Epithelial cell of proximal tubule (primary cell): ENCODE data around the gene GABARAPL2. TPM values are rescaled to one million over a fixed set of nuclear protein-coding genes. Genes with fewer than 3 reads are reported as not detected.

Experiments
- DNase-seq: peaks from one replicate; pipeline ENCODE4 v3.0.0-alpha.2; 2011; ENCODE audit warnings: low read depth
- H3K4me3 ChIP-seq: 2 replicates; pipeline ENCODE4 v1.5.1; 2011; ENCODE audit warnings: low read depth, mild to moderate bottlenecking, low read length
- total RNA-seq: library from RNA; depleted of rRNA; stranded (reverse); fragments of >200 nt; gene quantifications from 2 replicates; pipeline ENCODE4 v1.2.3, GENCODE V29; 2015
- TF ChIP-seq, protein P1 (sequence below): conservative IDR thresholded peaks from 2 replicates; pipeline ENCODE4 v1.5.1; 2012; ENCODE audit warnings: low read depth, mild to moderate bottlenecking, low read length

GABARAPL2 gene
- total RNA-seq, 1 donor from 2014 or later: 79.8 TPM

DNA sequence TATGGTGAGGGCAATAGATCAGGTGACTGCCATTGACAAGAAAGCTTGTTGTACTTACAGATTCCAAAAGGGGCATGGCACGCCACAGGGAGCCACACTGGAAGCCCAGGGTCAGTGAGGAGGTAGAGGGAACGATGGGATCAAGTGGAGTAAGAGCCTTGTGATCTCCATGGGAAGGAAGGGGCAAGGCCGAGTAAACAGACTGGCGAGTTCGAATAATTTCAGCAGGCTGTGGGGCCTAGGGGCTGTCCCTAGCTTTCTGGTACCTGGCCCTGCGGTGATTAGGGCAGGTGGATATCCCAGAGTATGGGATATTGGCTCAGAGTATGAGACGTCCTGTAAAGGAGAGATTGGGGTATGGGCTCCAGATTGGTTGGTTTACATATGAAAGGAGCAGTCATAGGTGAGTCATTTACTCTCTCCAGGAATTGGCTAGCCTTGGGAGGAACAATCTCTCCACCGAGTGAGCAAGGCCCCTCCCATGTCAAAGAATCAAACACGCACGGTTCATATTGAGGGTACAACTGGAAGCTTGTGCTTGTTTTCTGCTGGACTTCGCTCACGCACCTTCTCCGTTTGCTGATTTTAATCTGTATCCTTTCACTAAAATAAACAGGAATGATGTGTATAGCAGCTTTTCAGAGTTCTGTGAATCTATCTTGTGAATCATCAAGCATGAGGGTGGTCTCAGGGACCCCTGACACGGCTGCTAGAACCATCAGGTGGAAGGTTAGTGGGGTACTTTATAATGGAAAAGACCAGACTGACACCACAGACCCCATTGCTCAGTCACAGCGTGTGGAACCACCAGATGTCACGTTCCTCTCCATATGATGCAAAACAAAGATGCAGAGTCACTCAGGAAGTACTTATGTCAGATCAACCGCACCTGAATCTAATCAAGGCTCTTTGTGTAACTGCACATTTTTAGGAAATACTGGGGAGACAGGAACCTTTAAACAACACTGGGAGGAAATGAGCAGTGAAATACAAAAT is 27.9 kb downstream of the GABARAPL2 start:
- no peak for DNase-seq
- TF ChIP-seq, protein P1, sequence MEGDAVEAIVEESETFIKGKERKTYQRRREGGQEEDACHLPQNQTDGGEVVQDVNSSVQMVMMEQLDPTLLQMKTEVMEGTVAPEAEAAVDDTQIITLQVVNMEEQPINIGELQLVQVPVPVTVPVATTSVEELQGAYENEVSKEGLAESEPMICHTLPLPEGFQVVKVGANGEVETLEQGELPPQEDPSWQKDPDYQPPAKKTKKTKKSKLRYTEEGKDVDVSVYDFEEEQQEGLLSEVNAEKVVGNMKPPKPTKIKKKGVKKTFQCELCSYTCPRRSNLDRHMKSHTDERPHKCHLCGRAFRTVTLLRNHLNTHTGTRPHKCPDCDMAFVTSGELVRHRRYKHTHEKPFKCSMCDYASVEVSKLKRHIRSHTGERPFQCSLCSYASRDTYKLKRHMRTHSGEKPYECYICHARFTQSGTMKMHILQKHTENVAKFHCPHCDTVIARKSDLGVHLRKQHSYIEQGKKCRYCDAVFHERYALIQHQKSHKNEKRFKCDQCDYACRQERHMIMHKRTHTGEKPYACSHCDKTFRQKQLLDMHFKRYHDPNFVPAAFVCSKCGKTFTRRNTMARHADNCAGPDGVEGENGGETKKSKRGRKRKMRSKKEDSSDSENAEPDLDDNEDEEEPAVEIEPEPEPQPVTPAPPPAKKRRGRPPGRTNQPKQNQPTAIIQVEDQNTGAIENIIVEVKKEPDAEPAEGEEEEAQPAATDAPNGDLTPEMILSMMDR: no peak
- no peak overlapping the region for H3K4me3 ChIP-seq

DNA sequence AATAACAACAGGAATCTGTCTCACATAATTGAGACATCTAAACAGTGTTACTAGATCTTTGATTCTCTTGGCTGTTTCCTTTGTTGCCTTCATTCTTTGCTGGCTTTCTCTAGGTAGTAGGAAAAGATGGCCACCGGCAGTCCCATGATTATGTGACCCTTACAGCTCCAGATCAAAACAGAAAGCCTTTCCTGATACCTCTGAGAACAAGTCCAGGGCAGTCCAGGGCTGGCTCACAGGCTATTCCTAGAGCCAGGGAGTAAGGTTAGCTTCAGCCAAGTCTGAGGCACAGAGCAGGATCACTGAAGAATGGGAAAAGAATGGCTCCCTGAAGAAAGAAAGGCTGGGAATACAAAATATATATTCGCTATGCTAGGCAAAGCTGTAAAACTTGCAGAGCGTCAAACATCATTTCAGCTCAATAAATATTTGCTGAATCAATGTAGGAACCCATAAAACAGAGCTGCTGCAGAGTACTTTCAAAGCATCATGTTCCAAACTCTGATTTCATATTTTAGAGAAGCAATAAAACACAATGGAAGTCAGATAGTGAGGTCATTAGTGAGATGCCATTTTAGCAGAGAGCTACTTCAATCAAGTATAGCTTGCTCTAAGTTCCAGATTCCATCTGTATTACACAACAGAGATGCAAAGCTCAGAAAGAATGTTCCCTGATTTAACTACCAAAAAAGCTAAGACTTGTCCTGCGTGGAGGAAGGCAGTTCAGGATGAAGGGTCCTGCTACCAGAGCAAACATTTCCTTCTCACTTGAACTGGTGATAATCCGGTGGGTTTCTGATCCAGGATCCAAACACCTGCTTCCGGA is 33.5 kb downstream of the GABARAPL2 start:
- TF ChIP-seq, protein P1: no peak
- H3K4me3 ChIP-seq: no peak overlapping the region
- DNase-seq: no peak

DNA sequence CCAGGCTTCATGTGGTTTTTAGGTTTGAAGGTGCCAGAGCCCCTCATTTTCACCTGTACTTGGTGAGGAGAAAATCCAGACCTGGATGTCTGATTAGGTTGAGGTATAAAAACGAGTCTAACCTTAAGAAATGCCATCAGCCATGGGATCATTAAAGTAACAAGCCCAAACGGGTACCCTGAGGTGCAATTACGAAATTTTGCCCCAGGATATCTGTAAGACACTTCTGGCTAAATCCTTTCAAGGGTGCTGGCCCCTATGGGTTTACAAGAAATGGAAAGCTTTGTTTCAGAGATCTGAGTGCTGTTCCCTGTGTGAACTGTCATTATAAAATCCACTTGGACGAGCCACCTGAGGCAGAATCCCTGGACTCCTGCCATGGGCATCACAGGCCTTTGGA is 37.1 kb downstream of the GABARAPL2 start:
- no peak overlapping the region for H3K4me3 ChIP-seq
- no peak for DNase-seq
- TF ChIP-seq, protein P1: no peak

DNA sequence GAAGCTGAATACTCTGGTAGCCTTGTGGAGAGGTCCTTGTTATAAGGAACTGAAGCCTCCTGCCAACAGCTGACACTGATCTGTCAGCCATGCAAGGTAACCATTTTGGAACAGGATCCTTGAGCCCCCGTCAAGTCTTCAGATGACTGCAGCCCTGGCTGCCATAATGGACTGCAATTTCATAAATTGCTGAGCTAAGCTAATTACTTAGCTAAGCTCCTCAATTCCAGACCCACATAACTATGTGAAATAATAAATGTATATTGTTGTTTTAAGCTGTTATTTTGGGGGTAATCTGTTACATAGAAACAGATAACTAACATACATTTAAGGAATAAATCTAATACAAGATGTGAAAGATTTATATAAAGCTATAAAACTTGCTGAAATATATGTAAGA is 40.3 kb downstream of the GABARAPL2 start:
- H3K4me3 ChIP-seq: no peak overlapping the region
- no peak for DNase-seq
- TF ChIP-seq, protein P1: no peak

DNA sequence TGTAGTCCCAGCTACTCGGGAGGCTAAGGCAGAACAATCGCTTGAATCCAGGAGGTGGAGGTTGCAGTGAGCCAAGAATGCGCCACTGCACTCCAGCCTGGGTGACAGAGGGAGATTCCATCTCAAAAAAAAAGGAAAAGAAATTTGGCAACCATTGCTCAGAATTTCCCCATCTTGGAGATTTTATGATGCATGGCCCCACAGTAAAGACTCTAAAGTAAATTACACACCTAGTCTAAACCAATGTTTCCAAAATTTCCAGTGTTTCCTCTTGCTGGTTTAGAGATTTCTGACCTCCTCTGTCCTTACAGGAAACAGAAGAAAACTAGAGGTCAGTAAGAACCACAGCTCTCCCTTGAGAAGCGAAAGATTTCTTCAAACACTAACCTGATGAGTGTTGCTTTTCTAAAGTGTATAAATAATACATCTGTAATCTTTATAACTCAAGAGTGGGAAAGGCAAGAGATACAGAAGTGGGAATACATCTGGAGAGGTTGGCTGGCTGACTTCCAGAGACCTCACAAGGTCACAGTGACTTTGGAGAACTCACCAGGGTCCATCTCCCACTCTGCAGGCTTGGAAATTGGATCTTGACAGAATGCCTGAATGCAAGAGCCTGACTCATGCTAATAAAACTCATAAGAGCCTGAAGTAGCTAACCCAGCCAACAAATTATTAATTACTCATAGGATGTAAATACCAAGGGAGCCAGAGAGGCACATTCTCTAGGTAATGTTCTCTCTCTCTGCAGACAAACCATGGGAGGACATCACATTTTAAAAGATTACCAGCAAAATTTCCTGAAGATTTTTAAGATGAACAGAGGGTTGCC is 48.1 kb downstream of the GABARAPL2 start:
- no peak overlapping the region for H3K4me3 ChIP-seq
- TF ChIP-seq, protein P1: no peak
- DNase-seq: no peak

DNA sequence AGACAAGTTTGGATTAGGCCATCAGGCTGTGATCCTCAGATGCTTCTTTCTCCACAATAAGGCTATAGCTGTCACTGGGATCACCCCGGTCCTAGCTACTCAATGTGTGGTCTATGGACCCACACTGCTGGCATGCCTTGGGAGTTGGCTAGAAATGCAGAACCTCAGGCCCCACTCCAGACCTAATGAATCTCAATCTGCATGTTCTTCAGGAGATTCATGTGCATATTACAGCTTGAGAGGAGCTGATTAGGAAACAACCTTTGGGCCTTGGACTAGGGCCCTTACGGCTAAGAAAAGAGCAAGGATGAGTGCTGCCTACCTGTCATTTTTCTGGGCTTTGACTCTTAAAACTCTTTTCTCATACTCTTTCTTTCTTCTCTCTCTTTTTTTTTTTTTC is 49.4 kb downstream of the GABARAPL2 start:
- TF ChIP-seq, protein P1: no peak
- no peak for DNase-seq
- no peak overlapping the region for H3K4me3 ChIP-seq
